GM18951 (cell line): ENCODE results near the gene KRTAP3-1.

ENCODE experiments used
- POLR2A ChIP-seq: IDR thresholded peaks from 4 replicates; pipeline ENCODE4 v1.6.1; 2011; ENCODE audit warnings: mild to moderate bottlenecking; ENCODE audit not compliant: insufficient read length, insufficient read depth; ENCODE audit errors: extremely low read depth
- in situ Hi-C: fragments of 300-500 bp; cut with MboI; formaldehyde crosslinking; loops from one replicate; pipeline ENCODE4 v1.12.0; 2022; ENCODE audit warnings: low sequenced_read_pairs, mixed read lengths, inconsistent platforms; ENCODE audit not compliant: unreplicated experiment

KRTAP3-1 gene

GRCh38 chr17:41029633-41030245 lies 20.8 kb upstream of the KRTAP3-1 start, which contains the start of gene KRTAP1-4:
Gene KRTAP1-4 (minus strand): TSS chr17:41030195. CDS start chr17:41030078, 117 bp downstream.
- in situ Hi-C loops = no loop called here

GRCh38 chr17:41026715-41027471 lies 18.0 kb upstream of the KRTAP3-1 start, which contains the start of gene KRTAP1-5:
Gene KRTAP1-5 (minus strand): TSS chr17:41027208. CDS start chr17:41027155, 53 bp downstream.
- TF ChIP-seq POLR2A = no peak

More at GRCh38 chr17:41029633-41030245, 20.8 kb upstream of the KRTAP3-1 start, which contains the start of gene KRTAP1-4:
- TF ChIP-seq POLR2A = no peak

GRCh38 chr17:41024697-41025096 lies 15.8 kb upstream of the KRTAP3-1 start:
- no peak for TF ChIP-seq POLR2A
- in situ Hi-C loops = no loop called here

More at GRCh38 chr17:41026715-41027471, 18.0 kb upstream of the KRTAP3-1 start, which contains the start of gene KRTAP1-5:
- in situ Hi-C loops = no loop called here

- no peak for TF ChIP-seq POLR2A
- in situ Hi-C loops = no loop called here
Measured at GRCh38 chr17:41020336-41020735, 11.4 kb upstream of the KRTAP3-1 start.

GRCh38 chr17:41019415-41019814 lies 10.5 kb upstream of the KRTAP3-1 start:
- no peak for TF ChIP-seq POLR2A
- in situ Hi-C loops = no loop called here

GRCh38 chr17:41018541-41018940 lies 9.6 kb upstream of the KRTAP3-1 start:
- in situ Hi-C loops = no loop called here
- TF ChIP-seq POLR2A = no peak

GRCh38 chr17:41016578-41017215 lies 7.8 kb upstream of the KRTAP3-1 start:
- no peak for TF ChIP-seq POLR2A
- in situ Hi-C loops = no loop called here

GRCh38 chr17:41015454-41015853 lies 6.5 kb upstream of the KRTAP3-1 start:
- in situ Hi-C loops = no loop called here
- no peak for TF ChIP-seq POLR2A

- in situ Hi-C loops = no loop called here
- no peak for TF ChIP-seq POLR2A
Measured at GRCh38 chr17:41013606-41014005, 4.7 kb upstream of the KRTAP3-1 start.

- in situ Hi-C loops = no loop called here
- no peak for TF ChIP-seq POLR2A
Measured at GRCh38 chr17:41013181-41013580, 4.3 kb upstream of the KRTAP3-1 start.

- in situ Hi-C loops = no loop called here
Measured at GRCh38 chr17:41012326-41013120, 3.6 kb upstream of the KRTAP3-1 start.

GRCh38 chr17:41010441-41010840 lies 1.5 kb upstream of the KRTAP3-1 start:
- in situ Hi-C loops = no loop called here
- no peak for TF ChIP-seq POLR2A

More at GRCh38 chr17:41012326-41013120, 3.6 kb upstream of the KRTAP3-1 start:
- no peak for TF ChIP-seq POLR2A
